HFFc6 (cell line): ENCODE results near the gene HSF5. TPM values are rescaled to one million over a fixed set of nuclear protein-coding genes. Genes with fewer than 3 reads are reported as not detected.

Experiments
- DNase-seq: peaks from one replicate; pipeline ENCODE4 v3.0.0-alpha.2; 2018
- H3K27ac Mint-ChIP-seq: 2 replicates; pipeline ENCODE4 v1.8.0; 2020; ENCODE audit warnings: mild to moderate bottlenecking, mixed read lengths
- H3K27me3 Mint-ChIP-seq: 2 replicates; pipeline ENCODE4 v1.8.0; 2021; ENCODE audit warnings: mild to moderate bottlenecking, moderate library complexity, mixed read lengths; ENCODE audit not compliant: insufficient read depth
- H3K36me3 Mint-ChIP-seq: 2 replicates; pipeline ENCODE4 v1.8.0; 2021; ENCODE audit warnings: low read depth, mixed read lengths
- H3K4me1 Mint-ChIP-seq: 2 replicates; pipeline ENCODE4 v1.8.0; 2020; ENCODE audit warnings: low read depth, mixed read lengths
- H3K4me3 Mint-ChIP-seq: 2 replicates; pipeline ENCODE4 v1.8.0; 2020; ENCODE audit warnings: mild to moderate bottlenecking, moderate library complexity, mixed read lengths
- H3K9me3 Mint-ChIP-seq: 2 replicates; pipeline ENCODE4 v1.8.0; 2020; ENCODE audit warnings: mild to moderate bottlenecking, mixed read lengths
- CTCF ChIP-seq: fragments of 200-600 bp; sonication (generic); IDR thresholded peaks from 2 replicates; pipeline ENCODE4 v1.5.0; 2021; ENCODE audit warnings: antibody characterized with exemption, mild to moderate bottlenecking
- total RNA-seq, 6 experiments: library from RNA; stranded (reverse); fragmentation: NEBNext Ultra II Directional; extraction: Animal tissue kit (Norgen Biotek cat#: 25700); gene quantifications; 2 replicates in 1 of 6; 3 replicates in 5 of 6; pipeline ENCODE4 v1.2.3, GENCODE V29; 2021

HSF5 gene
- total RNA-seq, 6 experiments from 2014 or later: not detected

DNA sequence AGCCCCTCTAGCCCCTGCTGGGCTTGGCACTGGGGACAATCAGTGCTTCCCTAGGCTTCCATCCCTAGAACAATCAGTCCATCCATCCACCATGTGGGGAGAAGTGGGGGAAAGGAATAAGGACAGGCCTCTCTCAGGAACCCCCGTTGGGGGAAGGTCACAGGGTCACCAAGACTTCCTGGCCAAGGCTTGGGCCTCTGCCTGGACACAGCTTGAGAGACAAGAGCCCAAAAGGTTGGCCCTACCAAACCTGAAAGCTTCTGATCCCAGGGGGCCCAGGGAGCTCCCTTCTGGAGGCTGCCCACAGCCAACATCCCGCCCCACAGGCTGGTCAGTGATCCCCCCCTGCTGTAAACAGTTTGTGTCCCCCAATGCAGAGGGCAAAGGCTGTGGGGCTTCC lies 42.4 kb upstream of the HSF5 start:
- TF ChIP-seq CTCF: no peak
- no peaks in the 10 kb centered on the region for H3K9me3 Mint-ChIP-seq
- H3K36me3 Mint-ChIP-seq: no peaks in the 10 kb centered on the region
- no peak overlapping the region for H3K27ac Mint-ChIP-seq
- H3K4me1 Mint-ChIP-seq: peaks cover 16% of the 10 kb centered on the region
- peaks cover 23% of the 10 kb centered on the region for H3K27me3 Mint-ChIP-seq
- no peak for DNase-seq
- no peak overlapping the region for H3K4me3 Mint-ChIP-seq

DNA sequence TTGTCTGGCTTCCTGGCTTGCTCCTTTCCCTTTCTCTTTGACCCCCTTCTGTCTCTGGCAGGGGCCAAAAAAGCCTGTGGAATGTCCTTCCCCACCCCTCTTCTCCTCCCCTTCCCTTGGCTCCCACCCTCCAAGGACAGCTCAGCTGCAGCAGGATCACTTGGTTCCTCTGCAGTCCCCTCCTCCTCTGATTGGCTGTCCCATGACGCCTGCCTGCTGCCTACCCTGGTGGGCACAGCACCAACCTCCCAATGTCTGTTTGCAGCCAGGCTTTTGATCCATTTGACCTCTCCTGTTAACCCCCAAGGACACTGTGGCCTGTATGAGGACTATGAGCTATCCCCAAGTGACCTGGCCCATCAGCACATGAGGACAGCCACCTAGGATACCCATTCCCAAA lies 41.1 kb upstream of the HSF5 start:
- DNase-seq: no peak
- Mint-ChIP-seq H3K27me3 (peaks cover 23% of the 10 kb centered on the region), H3K36me3 (no peaks in the 10 kb centered on the region), H3K4me3 (no peak overlapping the region), H3K9me3 (no peaks in the 10 kb centered on the region), H3K4me1 (peaks cover 15% of the 10 kb centered on the region), H3K27ac (peak overlapping the region; percentile 29; the same call in 1 of the 2 replicates)
- no peak for TF ChIP-seq CTCF

- H3K27ac Mint-ChIP-seq: no peak overlapping the region
These were observed 40.2 kb upstream of the HSF5 start for GRCh38 chr17:58528443-58528842.

GRCh38 chr17:58527949-58528348 lies 39.7 kb upstream of the HSF5 start:
- Mint-ChIP-seq H3K36me3 (no peaks in the 10 kb centered on the region), H3K9me3 (no peaks in the 10 kb centered on the region), H3K27me3 (peaks cover 23% of the 10 kb centered on the region), H3K27ac (no peak overlapping the region), H3K4me1 (peaks cover 15% of the 10 kb centered on the region), H3K4me3 (no peak overlapping the region)
- no peak for DNase-seq
- no peak for TF ChIP-seq CTCF

More at GRCh38 chr17:58528443-58528842, 40.2 kb upstream of the HSF5 start:
- TF ChIP-seq CTCF: no peak
- Mint-ChIP-seq H3K9me3 (no peaks in the 10 kb centered on the region), H3K27me3 (peaks cover 23% of the 10 kb centered on the region), H3K4me3 (no peak overlapping the region), H3K36me3 (no peaks in the 10 kb centered on the region), H3K4me1 (peaks cover 15% of the 10 kb centered on the region)
- no peak for DNase-seq

GRCh38 chr17:58527306-58527705 lies 39.1 kb upstream of the HSF5 start:
- peak; percentile 58 for TF ChIP-seq CTCF
- DNase-seq: no peak
- Mint-ChIP-seq H3K9me3 (no peaks in the 10 kb centered on the region), H3K4me1 (peaks cover 15% of the 10 kb centered on the region), H3K36me3 (no peaks in the 10 kb centered on the region), H3K27ac (no peak overlapping the region), H3K27me3 (peaks cover 18% of the 10 kb centered on the region), H3K4me3 (no peak overlapping the region)

GRCh38 chr17:58525239-58525638 lies 37.0 kb upstream of the HSF5 start:
- no peak for TF ChIP-seq CTCF
- H3K27me3 Mint-ChIP-seq: peaks cover 13% of the 10 kb centered on the region
- H3K36me3 Mint-ChIP-seq: no peaks in the 10 kb centered on the region
- peak overlapping the region; percentile 27; the same call in 1 of the 2 replicates for H3K4me3 Mint-ChIP-seq
- peak overlapping the region; percentile 75 for H3K27ac Mint-ChIP-seq
- H3K9me3 Mint-ChIP-seq: no peaks in the 10 kb centered on the region
- peaks cover 16% of the 10 kb centered on the region for H3K4me1 Mint-ChIP-seq
- DNase-seq: peak; percentile 69
